SK-N-SH (cell line): Measurements from ENCODE around the gene UCHL3. TPM values are rescaled to one million over a fixed set of nuclear protein-coding genes. Genes with fewer than 3 reads are reported as not detected.

Experiments used
- CTCF ChIA-PET: fragments of 300-600, 350-600 bp; formaldehyde crosslinking; extraction: SDS; loops from one replicate; lab custom pipeline; 2021; lab: Yijun Ruan, JAX
- POLR2A ChIA-PET: fragments of 350-600 bp; sonication (Branson Sonifier 250); formaldehyde crosslinking; extraction: SDS; loops from one replicate; lab custom pipeline; 2020; ENCODE audit warnings: antibody characterized with exemption, inconsistent platforms; lab: Yijun Ruan, JAX
- DNase-seq: peaks from one replicate; pipeline ENCODE4 v3.0.0; 2012
- H2AFZ ChIP-seq: fragments of 200-600 bp; sonication (generic); 2 replicates; pipeline ENCODE4 v1.8.1; 2016; ENCODE audit warnings: antibody characterized with exemption, mild to moderate bottlenecking, low read depth
- H3F3A ChIP-seq: fragments of 200-600 bp; sonication (generic); replicated peaks from 2 replicates; pipeline ENCODE3; 2016; ENCODE audit warnings: antibody characterized with exemption, mild to moderate bottlenecking; ENCODE audit not compliant: insufficient read depth
- H3K27ac ChIP-seq, 2 experiments: fragments of 200-500 bp in 1 of 2; fragments of 200-600 bp in 1 of 2; sonication (Bioruptor generic) in 1 of 2; sonication (generic), shearing (Covaris generic) in 1 of 2; 2 replicates each; pipeline versions ENCODE4 v1.5.1 to v1.6.1; 2014 to 2016; ENCODE audit warnings: low read depth in 2 of 2, inconsistent platforms in 1 of 2, low read length in 1 of 2, mild to moderate bottlenecking in 1 of 2, mixed read lengths in 1 of 2
- H3K27me3 ChIP-seq: fragments of 200-600 bp; sonication (generic), shearing (Covaris generic); 2 replicates; pipeline ENCODE4 v1.6.1; 2016; ENCODE audit warnings: mixed run types; ENCODE audit not compliant: insufficient read depth
- H3K36me3 ChIP-seq, 2 experiments: fragments of 200-500 bp in 1 of 2; fragments of 200-600 bp in 1 of 2; sonication (Bioruptor generic) in 1 of 2; sonication (generic) in 1 of 2; replicated peaks in 1 of 2; 2 replicates each; pipeline versions ENCODE3 to v1.5.1; 2014 to 2016; ENCODE audit warnings: low read length in 1 of 2, mild to moderate bottlenecking in 1 of 2; ENCODE audit not compliant: insufficient read depth in 2 of 2, control insufficient read depth in 1 of 2
- H3K4me1 ChIP-seq, 2 experiments: fragments of 200-500 bp in 1 of 2; fragments of 200-600 bp in 1 of 2; sonication (Bioruptor generic) in 1 of 2; sonication (generic), shearing (Covaris generic) in 1 of 2; 2 replicates each; pipeline versions ENCODE4 v1.5.1 to v1.6.1; 2014 to 2016; ENCODE audit warnings: low read depth in 1 of 2, low read length in 1 of 2, mixed run types in 1 of 2; ENCODE audit not compliant: insufficient read depth in 2 of 2, control insufficient read depth in 1 of 2
- H3K4me2 ChIP-seq: fragments of 200-600 bp; sonication (generic), shearing (Covaris generic); 2 replicates; pipeline ENCODE4 v1.6.1; 2017; ENCODE audit warnings: mixed run types
- H3K4me3 ChIP-seq, 2 experiments: fragments of 200-500 bp in 1 of 2; fragments of 200-600 bp in 1 of 2; sonication (Bioruptor generic) in 1 of 2; sonication (generic), shearing (Covaris generic) in 1 of 2; 2 replicates each; pipeline versions ENCODE4 v1.5.1 to v1.8.1; 2014 to 2016; ENCODE audit warnings: low read depth in 2 of 2, inconsistent platforms in 1 of 2, low read length in 1 of 2, mild to moderate bottlenecking in 1 of 2, mixed read lengths in 1 of 2, moderate library complexity in 1 of 2
- H3K79me2 ChIP-seq: fragments of 200-600 bp; sonication (generic); 2 replicates; pipeline ENCODE4 v1.8.1; 2017; ENCODE audit warnings: mild to moderate bottlenecking; ENCODE audit not compliant: insufficient read depth
- H3K9ac ChIP-seq: fragments of 200-600 bp; sonication (generic); 2 replicates; pipeline ENCODE4 v1.6.1; 2017; ENCODE audit warnings: mixed run types
- H3K9me2 ChIP-seq: fragments of 200-600 bp; sonication (generic); 2 replicates; pipeline ENCODE4 v1.6.1; 2017; ENCODE audit warnings: mixed run types
- H3K9me3 ChIP-seq: fragments of 200-600 bp; sonication (generic); 2 replicates; pipeline ENCODE4 v1.6.1; 2017; ENCODE audit warnings: mixed run types, mild to moderate bottlenecking, moderate library complexity
- H4K20me1 ChIP-seq: fragments of 200-600 bp; sonication (generic); 2 replicates; pipeline ENCODE4 v1.6.1; 2017; ENCODE audit warnings: mild to moderate bottlenecking, mixed run types; ENCODE audit not compliant: insufficient read depth
- EP300 ChIP-seq, 2 experiments: IDR thresholded peaks; 2 replicates each; pipeline versions ENCODE4 v1.4.0 to v1.6.1; 2012; ENCODE audit warnings: borderline replicate concordance in 1 of 2, low read depth in 1 of 2, low read length in 1 of 2
- EZH2phosphoT487 ChIP-seq: fragments of 200-600 bp; sonication (generic); IDR thresholded peaks from 2 replicates; pipeline ENCODE4 v1.6.1; 2017; ENCODE audit warnings: low read depth, mixed run types, mild to moderate bottlenecking, antibody characterized with exemption, moderate library complexity, borderline replicate concordance
- FOXJ3 ChIP-seq: sonication (generic); formaldehyde crosslinking; IDR thresholded peaks from 2 replicates; pipeline ENCODE4 v1.5.1; 2020; ENCODE audit warnings: mild to moderate bottlenecking, missing genetic modification reagents
- FOXM1 ChIP-seq: IDR thresholded peaks from 2 replicates; pipeline ENCODE4 v1.4.0; 2012; ENCODE audit warnings: low read depth, mild to moderate bottlenecking
- GATA2 ChIP-seq: sonication (generic); formaldehyde crosslinking; IDR thresholded peaks from 2 replicates; pipeline ENCODE4 v1.5.0; 2020; ENCODE audit warnings: mild to moderate bottlenecking, missing genetic modification reagents
- IRF3 ChIP-seq: fragments of 150-350 bp; IDR thresholded peaks from 2 replicates; pipeline ENCODE4 v1.6.1; 2016; ENCODE audit warnings: mild to moderate bottlenecking, low read depth, low read length
- JUND ChIP-seq: IDR thresholded peaks from 2 replicates; pipeline ENCODE4 v1.4.0; 2012
- MAX ChIP-seq: IDR thresholded peaks from 2 replicates; pipeline ENCODE4 v1.4.0; 2012; ENCODE audit warnings: low read depth
- MEF2A ChIP-seq: IDR thresholded peaks from 2 replicates; pipeline ENCODE4 v1.4.0; 2012; ENCODE audit warnings: low read depth, borderline replicate concordance
- PBX3 ChIP-seq: IDR thresholded peaks from 2 replicates; pipeline ENCODE4; 2012
- RCOR1 ChIP-seq: fragments of 150-350 bp; IDR thresholded peaks from 2 replicates; pipeline ENCODE4 v1.6.1; 2017; ENCODE audit warnings: antibody characterized with exemption, low read length
- RXRA ChIP-seq: IDR thresholded peaks from 2 replicates; pipeline ENCODE4 v1.4.0; 2012; ENCODE audit warnings: low read depth, mild to moderate bottlenecking, borderline replicate concordance
- TAF1 ChIP-seq: IDR thresholded peaks from 2 replicates; pipeline ENCODE4 v1.6.1; 2012; ENCODE audit warnings: low read depth, mild to moderate bottlenecking, low read length, moderate library complexity, borderline replicate concordance
- TCF12 ChIP-seq: IDR thresholded peaks from 2 replicates; pipeline ENCODE4 v1.4.0; 2012
- USF2 ChIP-seq: fragments of 150-350 bp; IDR thresholded peaks from 2 replicates; pipeline ENCODE4 v1.6.1; 2017; ENCODE audit warnings: antibody characterized with exemption, low read length, low read depth, borderline replicate concordance
- YY1 ChIP-seq: IDR thresholded peaks from 2 replicates; pipeline ENCODE4 v1.4.0; 2012; ENCODE audit warnings: low read depth, mild to moderate bottlenecking
- ZBTB33 ChIP-seq: IDR thresholded peaks from 2 replicates; pipeline ENCODE4 v1.4.0; 2012; ENCODE audit warnings: low read depth, borderline replicate concordance
- WGBS: methylation state at CpG from one replicate; pipeline ENCODE4 v1.1.6; 2017; ENCODE audit warnings: low lambda C conversion rate; 5-methylcytosine and 5-hydroxymethylcytosine counted together
- polyA plus RNA-seq, 3 experiments: library from polyadenylated mRNA; depleted of rRNA; stranded (reverse); fragments of >200 nt; gene quantifications; 2 replicates each; pipeline ENCODE4 v1.2.3, GENCODE V29; 2012

The UCHL3 gene
- polyA plus RNA-seq, 1 of the 3 experiments (the other 2 are of a cell fraction), result 28.8 TPM

- TF ChIP-seq IRF3 (no peak), ZBTB33 (no peak), MEF2A (no peak), TCF12 (0 out of 2 replicates have a peak, but pooled peaks have one; percentile 7), RXRA (no peak), EP300 (IDR thresholded peaks at IDR 0.05; ENCODE audit: borderline replicate concordance in 1 of 2, low read depth in 1 of 2, low read length in 1 of 2) (peak; percentile 28 to 66; a peak in 1 of 4 replicates), RCOR1 (no peak), JUND (0 out of 2 replicates have a peak, but pooled peaks have one; percentile 18), YY1 (no peak), TAF1 (peak; percentile 56; the same call in 1 of the 2 replicates), FOXJ3 (CRISPR knock-in tag) (no peak), FOXM1 (no peak)
Measured at GRCh38 chr13:75549262-75550158, at the start of gene UCHL3 (continued).

- Histone ChIP-seq H3K36me3 (no peaks in the 10 kb centered on the region), H3K4me1 (no peaks in the 10 kb centered on the region), H3K9me2 (no peaks in the 10 kb centered on the region), H3K27me3 (no peaks in the 10 kb centered on the region), H4K20me1 (no peaks in the 10 kb centered on the region), H3K4me3 (no peak overlapping the region), H3K27ac (no peak overlapping the region), H3F3A (no peaks in the 10 kb centered on the region), H2AFZ (no peak overlapping the region), H3K9me3 (no peaks in the 10 kb centered on the region), H3K4me2 (no peak overlapping the region), H3K9ac (no peak overlapping the region), H3K79me2 (no peaks in the 10 kb centered on the region)
- no peak for DNase-seq
- ChIA-PET POLR2A (no interaction called here), CTCF (interaction anchor here (0.9 kb wide), 1 partner anchor 133 kb away, joined by 3 read pairs; no protein-coding TSS in a partner anchor)
- WGBS, result 87% methylated on average over 3 of the region's 3 CpGs
- TF ChIP-seq MEF2A, result no peak
- no peak for TF ChIP-seq EZH2phosphoT487
- TF ChIP-seq GATA2 (CRISPR knock-in tag), result no peak
- TF ChIP-seq FOXJ3 (CRISPR knock-in tag), result no peak
- TF ChIP-seq PBX3, result no peak
- no peak for TF ChIP-seq MAX
- TF ChIP-seq ZBTB33, result no peak
- TF ChIP-seq USF2, result no peak
Measured at GRCh38 chr13:75505327-75505726, 44.3 kb upstream of the UCHL3 start.
